HepG2 (cell line): ENCODE measurements around the gene GPC3. TPM values are rescaled to one million over a fixed set of nuclear protein-coding genes. Genes with fewer than 3 reads are reported as not detected.
"Not testable (repeated sequence)": the region's sequence is repeated elsewhere in the genome, so short reads cannot be mapped to it uniquely, and the experiment has no call there.

Source experiments
- ATAC-seq: fragments of 200-7000 bp; cut with Tn5 transposase; 3 replicates; pipeline ENCODE4 v1.9.1; 2020; ENCODE audit warnings: mild to moderate bottlenecking, moderate library complexity
- BruUV-seq: library from RNA; stranded (reverse); fragments of 400-500 nt; replicated peaks from 2 replicates; lab custom pipeline; 2021; lab: Mats Ljungman, UMichigan
- CTCF ChIA-PET: fragments of 300-600 bp; formaldehyde crosslinking; extraction: SDS; loops from one replicate; lab custom pipeline; 2021; ENCODE audit warnings: low total read pairs, inconsistent platforms, low intra/inter-chr PET ratio; lab: Yijun Ruan, JAX
- POLR2A ChIA-PET: fragments of 350-600 bp; sonication (Branson Sonifier 250); formaldehyde crosslinking; loops from one replicate; lab custom pipeline; 2020; ENCODE audit warnings: antibody characterized with exemption, inconsistent platforms; lab: Yijun Ruan, JAX
- DNase-seq: peaks from one replicate; pipeline ENCODE4 v3.0.0-alpha.2; 2015; ENCODE audit warnings: low spot score
- FAIRE-seq: peaks from 3 replicates; lab custom pipeline; 2011; peaks lifted over from hg19 to GRCh38; lab: Jason Lieb, UNC
- H2AFZ ChIP-seq: one replicate; pipeline ENCODE4 v1.6.1; 2011; ENCODE audit warnings: low read length, inconsistent platforms
- H3K27ac ChIP-seq: fragments of 300-600 bp; 3 replicates; pipeline ENCODE4 v1.8.0; 2011; ENCODE audit warnings: mixed run types, mild to moderate bottlenecking, mixed read lengths, low read length, inconsistent platforms; ENCODE audit not compliant: insufficient read depth; ENCODE audit errors: extremely low read length
- H3K27me3 ChIP-seq, 2 experiments: fragments of 200-600 bp in 1 of 2; 2 replicates in 1 of 2; 3 replicates in 1 of 2; pipeline versions ENCODE4 v1.6.0 to v1.8.0; 2011; ENCODE audit warnings: low read length in 2 of 2, mild to moderate bottlenecking in 2 of 2, moderate library complexity in 2 of 2, inconsistent platforms in 1 of 2; ENCODE audit not compliant: insufficient read depth in 2 of 2, control insufficient read depth in 1 of 2
- H3K36me3 ChIP-seq, 2 experiments: fragments of 200-600 bp in 1 of 2; replicated peaks in 1 of 2; 2 replicates in 1 of 2; 3 replicates in 1 of 2; pipeline versions ENCODE4 v1.5.1 to v1.8.0; 2011; ENCODE audit warnings: low read length in 2 of 2, inconsistent platforms in 1 of 2; ENCODE audit not compliant: insufficient read depth in 2 of 2, control insufficient read depth in 1 of 2
- H3K4me1 ChIP-seq: 2 replicates; pipeline ENCODE4 v1.5.1; 2012; ENCODE audit warnings: low read length, inconsistent platforms; ENCODE audit not compliant: insufficient read depth
- H3K4me2 ChIP-seq: 2 replicates; pipeline ENCODE4 v1.6.0; 2011; ENCODE audit warnings: low read depth, low read length, inconsistent platforms
- H3K4me3 ChIP-seq, 3 experiments: fragments of 200-600 bp in 1 of 3; sonication (generic), shearing (Covaris generic) in 1 of 3; replicated peaks in 1 of 3; 2 replicates each; pipeline ENCODE4 v1.5.1; 2011 to 2016; ENCODE audit warnings: low read length in 3 of 3, inconsistent platforms in 2 of 3, low read depth in 2 of 3, mild to moderate bottlenecking in 2 of 3, control low read depth in 1 of 3, mixed read lengths in 1 of 3; ENCODE audit not compliant: insufficient read depth in 1 of 3
- H3K79me2 ChIP-seq: one replicate; pipeline ENCODE4 v1.6.1; 2011; ENCODE audit warnings: low read length, inconsistent platforms; ENCODE audit not compliant: insufficient read depth
- H3K9ac ChIP-seq: 2 replicates; pipeline ENCODE4 v1.6.0; 2011; ENCODE audit warnings: mild to moderate bottlenecking, low read depth, low read length, inconsistent platforms; ENCODE audit not compliant: insufficient read depth
- H3K9me3 ChIP-seq: 2 replicates; pipeline ENCODE4 v1.5.1; 2012; ENCODE audit warnings: mild to moderate bottlenecking, low read length
- H4K20me1 ChIP-seq: 2 replicates; pipeline ENCODE4 v1.6.0; 2011; ENCODE audit warnings: inconsistent platforms, mild to moderate bottlenecking, low read length, moderate library complexity; ENCODE audit not compliant: insufficient read depth
- POLR2AphosphoS5 ChIP-seq: IDR thresholded peaks from 2 replicates; pipeline ENCODE4 v1.6.1; 2012; ENCODE audit warnings: low read depth, low read length
- ZFYVE20 ChIP-seq: sonication (generic); formaldehyde crosslinking; IDR thresholded peaks from 2 replicates; pipeline ENCODE4 v1.8.0; 2023; ENCODE audit warnings: low read depth, mild to moderate bottlenecking, moderate library complexity, missing genetic modification reagents, borderline replicate concordance
- WGBS: methylation state at CpG from one replicate; pipeline ENCODE4 v1.1.6; 2017; ENCODE audit warnings: low lambda C conversion rate; 5-methylcytosine and 5-hydroxymethylcytosine counted together
- in situ Hi-C: cut with HindIII; loops from 2 replicates; pipeline ENCODE4 v1.10.0; 2017; ENCODE audit warnings: low pct_unique_long_range_greater_than_20kb; ENCODE audit not compliant: extremely low pct_ligation_motif_present
- intact Hi-C: fragments of 100-400 bp; cut with micrococcal nuclease; formaldehyde crosslinking; loops from one replicate; pipeline ENCODE4 v1.10.0; 2022; ENCODE audit not compliant: unreplicated experiment
- polyA plus RNA-seq, 8 experiments: library from polyadenylated mRNA; depleted of rRNA in 3 of 8; stranded (reverse) in 7 of 8; unstranded in 1 of 8; fragments of >200 nt; fragmentation: Illumina TruSeq in 4 of 8; extraction: Trizol in 4 of 8; gene quantifications; 2 replicates each; pipeline versions ENCODE4 v1.2.1 to v1.2.3, GENCODE V29; 2011 to 2016; ENCODE audit warnings: low read depth in 4 of 8, missing spikeins in 1 of 8, mixed read lengths in 1 of 8; ENCODE audit not compliant: insufficient read depth in 1 of 8
- total RNA-seq, 5 experiments: library from RNA; depleted of rRNA; stranded (reverse); fragments of >200 nt; fragmentation: Illumina TruSeq; extraction: Trizol; gene quantifications; 2 replicates each; pipeline ENCODE4 v1.2.3, GENCODE V29; 2016; ENCODE audit warnings: low read depth in 1 of 5

Gene GPC3
- total and polyA plus RNA-seq, 2 of the 13 experiments (the other 11 are each of a cell fraction or from before 2014, with no cell fraction given) = 1,799 to 3,263 TPM

GRCh38 chrX:133888984-133889383, 96.4 kb downstream of the GPC3 start:
- ATAC-seq = no peak
- in situ Hi-C loops (no loop called here), intact Hi-C loops (no loop called here)
- Histone ChIP-seq H3K4me3 (no peak overlapping the region), H3K9me3 (no peaks in the 10 kb centered on the region), H3K36me3 (peaks cover 0 to 6% of the 10 kb centered on the region in 2 experiments; a peak in 2 of 5 replicates), H3K27me3 (no peaks in the 10 kb centered on the region), H3K9ac (no peak overlapping the region), H3K79me2 (peaks cover 33% of the 10 kb centered on the region), H3K27ac (no peak overlapping the region), H3K4me1 (peaks cover 72% of the 10 kb centered on the region), H4K20me1 (peaks cover 79% of the 10 kb centered on the region), H2AFZ (no peak overlapping the region), H3K4me2 (no peak overlapping the region)
- no peak for DNase-seq
- POLR2A ChIA-PET = no interaction called here
- no peak for FAIRE-seq
- 100% methylated on average over 1 of the region's 1 CpG for WGBS
- CTCF ChIA-PET = no interaction called here
- no TSS peak for BruUV-seq
- no peak for TF ChIP-seq ZFYVE20 (CRISPR knock-in tag)
- peak; percentile 1; the same call in 1 of the 2 replicates for TF ChIP-seq POLR2AphosphoS5
- TF ChIP-seq, all 625 proteins: peak for 1

DNA sequence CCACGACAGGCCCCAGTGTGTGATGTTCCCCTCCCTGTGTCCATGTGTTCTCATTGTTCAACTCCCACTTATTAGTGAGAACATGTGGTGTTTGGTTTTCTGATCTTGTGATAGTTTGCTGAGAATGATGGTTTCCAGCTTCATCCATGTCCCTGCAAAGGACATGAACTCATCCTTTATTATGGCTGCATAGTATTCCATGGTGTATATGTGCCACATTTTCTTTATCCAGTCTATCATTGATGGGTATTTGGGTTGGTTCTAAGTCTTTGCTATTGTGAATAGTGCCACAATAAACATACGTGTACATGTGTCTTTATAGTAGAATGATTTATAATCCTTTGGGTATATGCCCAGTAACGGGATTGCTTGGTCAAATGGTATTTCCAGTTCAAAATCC, 97.3 kb downstream of the GPC3 start:
- Histone ChIP-seq H3K79me2 (peaks cover 42% of the 10 kb centered on the region), H4K20me1 (peaks cover 79% of the 10 kb centered on the region), H3K4me1 (peaks cover 73% of the 10 kb centered on the region)
- WGBS = 97% methylated on average over 3 of the region's 3 CpGs
- FAIRE-seq, ATAC-seq, H3K27ac ChIP-seq, H3K9ac ChIP-seq, H2AFZ ChIP-seq, H3K36me3 ChIP-seq, H3K9me3 ChIP-seq, H3K4me3 ChIP-seq, POLR2A ChIA-PET, H3K27me3 ChIP-seq, CTCF ChIA-PET, intact Hi-C loops, H3K4me2 ChIP-seq, in situ Hi-C loops, DNase-seq: not testable (repeated sequence)
- BruUV-seq = TSS peak; percentile 11
